ENCODE measurements around the gene DERA.

DNA sequence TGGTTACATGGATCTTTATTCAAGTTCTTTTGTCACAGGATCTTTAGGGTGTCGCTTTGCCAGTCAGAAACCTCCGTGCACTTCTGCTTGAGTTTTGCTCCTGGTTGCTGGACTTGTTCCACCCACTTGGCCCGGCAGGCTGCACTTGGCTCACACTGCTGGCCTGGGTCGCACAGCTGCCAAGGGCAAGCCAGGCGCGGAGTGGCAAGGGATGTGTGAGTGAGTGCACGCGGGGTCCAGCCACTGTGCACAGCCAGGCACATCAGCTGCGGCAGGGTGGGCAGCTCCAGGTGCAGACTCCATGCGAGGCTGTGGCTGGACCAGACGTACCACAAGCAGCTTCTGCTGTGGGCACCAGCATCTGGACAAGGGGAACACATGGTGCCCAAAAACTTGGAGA lies 76.6 kb downstream of the DERA start:
- TF ChIP-seq, protein P1, sequence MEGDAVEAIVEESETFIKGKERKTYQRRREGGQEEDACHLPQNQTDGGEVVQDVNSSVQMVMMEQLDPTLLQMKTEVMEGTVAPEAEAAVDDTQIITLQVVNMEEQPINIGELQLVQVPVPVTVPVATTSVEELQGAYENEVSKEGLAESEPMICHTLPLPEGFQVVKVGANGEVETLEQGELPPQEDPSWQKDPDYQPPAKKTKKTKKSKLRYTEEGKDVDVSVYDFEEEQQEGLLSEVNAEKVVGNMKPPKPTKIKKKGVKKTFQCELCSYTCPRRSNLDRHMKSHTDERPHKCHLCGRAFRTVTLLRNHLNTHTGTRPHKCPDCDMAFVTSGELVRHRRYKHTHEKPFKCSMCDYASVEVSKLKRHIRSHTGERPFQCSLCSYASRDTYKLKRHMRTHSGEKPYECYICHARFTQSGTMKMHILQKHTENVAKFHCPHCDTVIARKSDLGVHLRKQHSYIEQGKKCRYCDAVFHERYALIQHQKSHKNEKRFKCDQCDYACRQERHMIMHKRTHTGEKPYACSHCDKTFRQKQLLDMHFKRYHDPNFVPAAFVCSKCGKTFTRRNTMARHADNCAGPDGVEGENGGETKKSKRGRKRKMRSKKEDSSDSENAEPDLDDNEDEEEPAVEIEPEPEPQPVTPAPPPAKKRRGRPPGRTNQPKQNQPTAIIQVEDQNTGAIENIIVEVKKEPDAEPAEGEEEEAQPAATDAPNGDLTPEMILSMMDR (tag by site-specific recombination; IDR thresholded peaks at IDR 0.05) = no peak
- no peak for TF ChIP-seq ZNF146 (tag by site-specific recombination; IDR thresholded peaks at IDR 0.05)
- TF ChIP-seq ZNF423 (tag by site-specific recombination; IDR thresholded peaks at IDR 0.05) = no peak
- TF ChIP-seq ZNF366 (tag by site-specific recombination; conservative IDR thresholded peaks at IDR 0.05) = no peak
- no peak for TF ChIP-seq ZNF843 (tag by site-specific recombination; IDR thresholded peaks at IDR 0.05)
- TF ChIP-seq, protein P2, sequence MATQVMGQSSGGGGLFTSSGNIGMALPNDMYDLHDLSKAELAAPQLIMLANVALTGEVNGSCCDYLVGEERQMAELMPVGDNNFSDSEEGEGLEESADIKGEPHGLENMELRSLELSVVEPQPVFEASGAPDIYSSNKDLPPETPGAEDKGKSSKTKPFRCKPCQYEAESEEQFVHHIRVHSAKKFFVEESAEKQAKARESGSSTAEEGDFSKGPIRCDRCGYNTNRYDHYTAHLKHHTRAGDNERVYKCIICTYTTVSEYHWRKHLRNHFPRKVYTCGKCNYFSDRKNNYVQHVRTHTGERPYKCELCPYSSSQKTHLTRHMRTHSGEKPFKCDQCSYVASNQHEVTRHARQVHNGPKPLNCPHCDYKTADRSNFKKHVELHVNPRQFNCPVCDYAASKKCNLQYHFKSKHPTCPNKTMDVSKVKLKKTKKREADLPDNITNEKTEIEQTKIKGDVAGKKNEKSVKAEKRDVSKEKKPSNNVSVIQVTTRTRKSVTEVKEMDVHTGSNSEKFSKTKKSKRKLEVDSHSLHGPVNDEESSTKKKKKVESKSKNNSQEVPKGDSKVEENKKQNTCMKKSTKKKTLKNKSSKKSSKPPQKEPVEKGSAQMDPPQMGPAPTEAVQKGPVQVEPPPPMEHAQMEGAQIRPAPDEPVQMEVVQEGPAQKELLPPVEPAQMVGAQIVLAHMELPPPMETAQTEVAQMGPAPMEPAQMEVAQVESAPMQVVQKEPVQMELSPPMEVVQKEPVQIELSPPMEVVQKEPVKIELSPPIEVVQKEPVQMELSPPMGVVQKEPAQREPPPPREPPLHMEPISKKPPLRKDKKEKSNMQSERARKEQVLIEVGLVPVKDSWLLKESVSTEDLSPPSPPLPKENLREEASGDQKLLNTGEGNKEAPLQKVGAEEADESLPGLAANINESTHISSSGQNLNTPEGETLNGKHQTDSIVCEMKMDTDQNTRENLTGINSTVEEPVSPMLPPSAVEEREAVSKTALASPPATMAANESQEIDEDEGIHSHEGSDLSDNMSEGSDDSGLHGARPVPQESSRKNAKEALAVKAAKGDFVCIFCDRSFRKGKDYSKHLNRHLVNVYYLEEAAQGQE (tag by site-specific recombination; IDR thresholded peaks at IDR 0.05) = no peak
- no peak for TF ChIP-seq ZNF473 (tag by site-specific recombination; IDR thresholded peaks at IDR 0.05)
- no peak for TF ChIP-seq ZNF274 (IDR thresholded peaks at IDR 0.05; ENCODE audit: low read length)
- no peak for TF ChIP-seq ZNF274 (tag by site-specific recombination; IDR thresholded peaks at IDR 0.05; ENCODE audit: borderline replicate concordance)
- no peak for TF ChIP-seq ZNF2 (tag by site-specific recombination; IDR thresholded peaks at IDR 0.05)
- TF ChIP-seq, protein P3, sequence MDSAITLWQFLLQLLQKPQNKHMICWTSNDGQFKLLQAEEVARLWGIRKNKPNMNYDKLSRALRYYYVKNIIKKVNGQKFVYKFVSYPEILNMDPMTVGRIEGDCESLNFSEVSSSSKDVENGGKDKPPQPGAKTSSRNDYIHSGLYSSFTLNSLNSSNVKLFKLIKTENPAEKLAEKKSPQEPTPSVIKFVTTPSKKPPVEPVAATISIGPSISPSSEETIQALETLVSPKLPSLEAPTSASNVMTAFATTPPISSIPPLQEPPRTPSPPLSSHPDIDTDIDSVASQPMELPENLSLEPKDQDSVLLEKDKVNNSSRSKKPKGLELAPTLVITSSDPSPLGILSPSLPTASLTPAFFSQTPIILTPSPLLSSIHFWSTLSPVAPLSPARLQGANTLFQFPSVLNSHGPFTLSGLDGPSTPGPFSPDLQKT (IDR thresholded peaks at IDR 0.05; ENCODE audit: borderline replicate concordance, low read depth, low read length) = no peak
- no peak for TF ChIP-seq SETDB1 (IDR thresholded peaks at IDR 0.05; ENCODE audit: insufficient read length, low read length)
- no peak for TF ChIP-seq ZNF654 (tag by site-specific recombination; IDR thresholded peaks at IDR 0.05; ENCODE audit: low read depth)
- TF ChIP-seq ZNF707 (tag by site-specific recombination; IDR thresholded peaks at IDR 0.05) = no peak

All from HEK293 (cell line).